HT1080 (cell line): Measurements from ENCODE around the gene NOVA2. TPM values are rescaled to one million over a fixed set of nuclear protein-coding genes. Genes with fewer than 3 reads are reported as not detected.
"Not testable (repeated sequence)": the region's sequence is repeated elsewhere in the genome, so short reads cannot be mapped to it uniquely, and the experiment has no call there.

Experiments used
- DNase-seq: peaks from one replicate; pipeline ENCODE4 v3.0.0-alpha.2; 2015; ENCODE audit warnings: low read depth
- small RNA-seq: library from RNA; depleted of rRNA; stranded (forward); fragments of <200 nt; gene quantifications from one replicate; pipeline ENCODE3, GENCODE V24; 2014
- total RNA-seq: library from RNA; depleted of rRNA; stranded (reverse); fragments of >200 nt; shearing (Covaris generic); gene quantifications from 2 replicates; pipeline ENCODE4 v1.2.3, GENCODE V29; 2014; rRNA removed

NOVA2 gene
- total RNA-seq, 1 experiment from 2014 or later = 0.59 TPM

DNA sequence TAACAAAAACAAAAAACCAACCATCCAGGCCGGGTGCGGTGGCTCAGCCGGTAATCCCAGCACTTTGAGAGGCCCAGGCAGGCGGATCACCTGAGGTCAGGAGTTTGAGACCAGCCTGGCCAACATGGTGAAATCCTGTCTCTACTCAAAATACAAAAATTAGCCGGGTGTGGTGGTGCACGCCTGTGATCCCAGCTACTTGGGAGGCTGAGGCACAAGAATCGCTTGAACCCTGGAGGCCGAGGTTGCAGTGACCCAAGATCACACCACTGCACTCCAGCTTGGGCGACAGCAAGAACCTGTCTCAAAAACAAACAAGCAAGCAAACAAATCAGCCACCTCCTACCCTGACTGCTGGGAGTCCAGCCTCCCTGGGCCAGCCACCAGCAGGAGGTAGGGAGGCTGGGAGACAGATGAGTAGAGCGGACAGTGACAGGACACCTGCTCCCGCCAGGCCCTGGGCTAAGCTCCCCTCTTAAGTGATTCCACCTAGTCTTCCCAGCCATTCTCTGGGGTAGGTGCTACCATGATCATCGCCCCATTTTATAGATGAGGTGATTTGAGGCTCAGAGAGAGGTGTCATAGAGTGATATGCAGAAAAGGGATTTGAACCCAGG is 77.6 kb downstream of the NOVA2 start:
- not testable (repeated sequence) for DNase-seq

DNA sequence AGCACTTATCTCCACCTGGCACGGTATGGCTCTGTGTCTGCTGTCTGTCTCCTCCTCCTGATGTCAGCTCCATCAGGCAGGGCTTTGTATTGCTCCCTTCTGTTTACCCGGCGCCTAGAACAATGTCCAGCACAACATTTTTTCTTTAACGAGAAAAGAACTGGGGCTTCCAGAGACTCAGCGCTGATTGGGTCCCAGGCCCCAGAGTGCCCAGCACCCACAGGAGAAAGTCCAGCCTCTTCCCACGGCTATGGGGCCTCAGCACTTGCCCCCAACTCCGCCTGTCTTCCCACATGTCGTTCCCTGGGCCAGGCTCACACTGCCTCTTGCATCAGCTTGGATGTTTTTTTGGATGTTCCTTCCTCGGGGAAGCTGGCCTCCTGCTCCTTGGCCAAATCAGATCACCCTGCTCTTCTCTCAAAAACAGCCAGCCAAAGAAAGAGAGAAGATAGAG is 78.1 kb downstream of the NOVA2 start:
- DNase-seq = no peak

DNA sequence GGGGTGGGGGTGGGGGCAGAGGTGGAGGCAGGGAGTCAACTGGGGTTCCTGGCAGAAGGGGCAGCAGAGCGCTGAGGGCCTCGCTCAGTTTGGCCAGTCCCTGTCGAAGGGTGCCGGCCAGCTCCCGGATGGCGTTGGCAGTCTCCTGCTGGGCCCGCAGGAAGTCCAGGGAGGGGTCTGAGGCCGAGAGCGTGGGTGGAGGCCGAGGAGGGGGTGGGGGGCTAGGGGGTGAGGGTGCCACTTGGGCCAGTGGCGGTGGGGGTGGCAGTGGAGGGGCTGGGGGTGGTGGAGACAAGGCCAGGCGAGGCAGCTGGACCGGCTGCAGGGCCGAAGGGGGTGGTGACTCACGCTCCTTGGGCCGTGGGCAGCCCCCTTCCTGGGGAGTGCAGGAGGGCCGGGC is 82.8 kb downstream of the NOVA2 start:
- DNase-seq = no peak

DNA sequence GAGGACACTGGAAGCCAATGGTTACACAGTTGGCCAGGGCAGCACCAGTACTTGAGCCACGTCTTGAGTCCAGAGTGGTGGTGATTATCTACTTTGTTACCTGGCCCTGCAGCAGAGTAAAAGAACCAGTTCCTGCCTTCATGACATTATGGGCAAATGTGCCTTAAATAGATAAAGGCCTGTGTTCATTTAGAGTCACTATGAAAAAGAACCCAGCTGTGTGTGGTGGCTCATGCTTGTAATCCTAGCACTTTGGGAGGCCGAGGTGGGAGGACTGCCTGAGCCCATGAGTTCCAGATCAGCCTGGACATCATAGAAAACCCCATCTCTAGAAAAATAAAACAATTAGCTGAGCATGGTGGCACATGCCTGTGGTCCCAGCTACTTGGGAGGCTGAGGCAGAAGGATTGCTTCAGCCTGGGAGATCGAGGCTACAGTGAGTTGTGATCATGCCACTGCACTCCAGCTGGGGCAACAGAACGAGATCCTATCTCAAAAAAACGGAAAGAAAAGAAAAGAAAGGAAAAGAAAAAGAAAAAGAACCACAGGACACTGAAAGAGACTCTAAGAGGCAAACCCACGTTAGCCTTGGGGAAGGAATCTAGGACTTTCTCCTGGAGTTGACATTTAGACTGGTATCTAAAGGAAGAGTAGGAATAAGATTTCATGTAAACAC is 84.3 kb downstream of the NOVA2 start:
- no peak for DNase-seq

DNA sequence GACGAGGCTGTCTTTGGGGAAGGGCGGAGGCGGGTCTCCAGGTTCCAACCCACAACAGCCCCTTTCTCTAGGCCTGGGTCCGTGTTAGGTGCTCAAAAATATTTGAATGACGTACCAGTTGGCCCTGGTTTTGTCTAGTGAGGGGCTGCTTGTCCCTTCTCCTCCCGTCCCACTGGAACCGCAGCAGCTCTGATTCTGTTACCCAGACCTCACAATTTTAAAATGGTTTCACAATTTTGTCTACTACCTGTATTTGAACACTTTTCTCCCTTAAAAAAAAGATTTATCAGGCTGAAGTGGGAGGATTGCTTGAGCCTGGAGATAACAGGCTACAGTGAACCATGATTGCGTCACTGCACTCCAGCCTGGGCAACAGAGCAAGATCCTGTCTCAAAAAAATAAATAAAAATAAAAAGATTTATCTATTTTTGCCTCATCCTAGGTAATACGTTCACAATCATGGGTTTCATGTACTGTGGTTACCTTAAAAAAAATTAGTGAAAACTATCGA is 86.4 kb downstream of the NOVA2 start:
- no peak for DNase-seq

DNA sequence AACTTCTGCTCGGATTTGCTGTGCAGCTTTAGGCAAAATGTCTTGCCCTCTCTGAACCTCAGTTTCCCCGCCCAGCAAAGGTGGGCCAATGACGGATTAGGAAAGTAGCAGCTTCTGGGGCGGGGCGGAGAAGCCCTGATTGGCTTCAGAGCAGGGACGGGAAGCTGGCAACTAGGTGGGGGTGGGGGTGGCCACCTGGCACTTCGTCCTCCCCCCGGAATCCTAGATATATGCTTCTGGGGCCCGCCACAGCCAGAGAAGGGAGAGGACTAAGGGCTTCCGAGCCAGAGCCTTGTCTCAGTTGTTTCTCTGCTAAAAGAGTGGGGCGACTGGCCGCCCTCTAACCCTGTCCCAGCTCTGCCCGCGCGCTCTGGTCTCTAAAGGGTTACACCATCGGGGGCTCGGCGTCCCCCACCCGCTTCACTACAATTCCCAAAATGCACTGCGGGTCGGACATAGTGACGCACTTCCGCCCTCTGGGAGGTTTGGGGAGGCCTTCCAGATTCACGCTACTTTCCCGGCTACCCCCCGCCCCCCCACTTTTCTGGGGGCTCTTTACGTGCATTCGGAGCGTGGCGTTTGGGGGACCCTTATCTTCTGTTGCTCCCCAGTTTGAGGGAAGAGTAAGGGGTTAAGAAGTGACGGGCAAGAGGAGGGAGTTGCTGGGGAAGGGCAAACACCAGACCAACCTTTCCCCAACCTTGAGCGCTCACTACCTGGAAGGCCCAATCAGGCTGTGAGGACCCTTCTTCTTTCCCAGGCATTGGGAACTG is 87.1 kb downstream of the NOVA2 start:
- peak; percentile 94 for DNase-seq

DNA sequence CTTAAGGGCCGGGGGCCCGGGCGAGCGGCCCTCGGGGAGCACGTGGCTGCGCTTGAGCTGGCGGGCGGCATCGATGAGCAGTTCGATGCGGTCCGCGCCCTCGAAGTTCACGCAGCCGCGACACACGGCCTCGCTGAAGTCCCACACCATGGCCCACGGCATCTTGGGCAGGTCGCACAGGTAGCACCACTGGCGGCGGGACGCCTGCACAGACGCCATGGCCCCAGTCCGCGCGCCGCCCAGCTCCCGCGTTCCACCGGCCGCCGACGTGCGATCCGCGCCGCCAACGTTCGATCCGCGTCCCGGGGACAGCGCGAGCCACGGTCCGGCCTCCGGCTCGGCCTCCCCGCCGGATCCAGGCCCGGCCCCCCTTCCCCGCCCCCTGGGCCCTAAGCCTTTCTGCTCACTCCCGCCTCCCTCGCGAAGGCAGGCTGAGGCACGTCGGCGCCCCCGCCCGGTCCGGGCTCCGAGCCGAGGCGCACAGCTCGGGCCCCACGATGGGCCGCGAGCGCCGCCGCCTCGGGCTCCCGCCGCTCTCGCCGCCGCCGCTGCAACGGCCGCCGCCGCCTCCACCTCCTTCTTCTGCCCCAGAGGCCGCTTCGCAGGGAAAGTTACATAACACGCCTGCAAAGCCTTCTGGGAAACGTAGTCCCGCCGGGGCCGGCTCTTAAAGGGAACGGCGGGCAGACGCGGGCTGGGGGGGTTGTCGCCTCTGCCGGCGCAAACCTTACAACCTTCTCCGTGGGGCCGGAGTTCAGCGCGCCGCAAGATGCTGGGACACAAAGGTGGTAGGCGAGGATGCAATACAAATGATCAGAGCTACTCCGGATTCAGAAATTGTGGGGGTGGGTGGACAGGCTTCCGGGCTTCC is 87.9 kb downstream of the NOVA2 start, which contains the start of gene IRF2BP1:
Gene IRF2BP1, minus strand, starts transcription at position 586 of the 871 bp plus-strand sequence. Its CDS starts 367 bp downstream, at position 219.
- DNase-seq = peak; percentile 87

DNA sequence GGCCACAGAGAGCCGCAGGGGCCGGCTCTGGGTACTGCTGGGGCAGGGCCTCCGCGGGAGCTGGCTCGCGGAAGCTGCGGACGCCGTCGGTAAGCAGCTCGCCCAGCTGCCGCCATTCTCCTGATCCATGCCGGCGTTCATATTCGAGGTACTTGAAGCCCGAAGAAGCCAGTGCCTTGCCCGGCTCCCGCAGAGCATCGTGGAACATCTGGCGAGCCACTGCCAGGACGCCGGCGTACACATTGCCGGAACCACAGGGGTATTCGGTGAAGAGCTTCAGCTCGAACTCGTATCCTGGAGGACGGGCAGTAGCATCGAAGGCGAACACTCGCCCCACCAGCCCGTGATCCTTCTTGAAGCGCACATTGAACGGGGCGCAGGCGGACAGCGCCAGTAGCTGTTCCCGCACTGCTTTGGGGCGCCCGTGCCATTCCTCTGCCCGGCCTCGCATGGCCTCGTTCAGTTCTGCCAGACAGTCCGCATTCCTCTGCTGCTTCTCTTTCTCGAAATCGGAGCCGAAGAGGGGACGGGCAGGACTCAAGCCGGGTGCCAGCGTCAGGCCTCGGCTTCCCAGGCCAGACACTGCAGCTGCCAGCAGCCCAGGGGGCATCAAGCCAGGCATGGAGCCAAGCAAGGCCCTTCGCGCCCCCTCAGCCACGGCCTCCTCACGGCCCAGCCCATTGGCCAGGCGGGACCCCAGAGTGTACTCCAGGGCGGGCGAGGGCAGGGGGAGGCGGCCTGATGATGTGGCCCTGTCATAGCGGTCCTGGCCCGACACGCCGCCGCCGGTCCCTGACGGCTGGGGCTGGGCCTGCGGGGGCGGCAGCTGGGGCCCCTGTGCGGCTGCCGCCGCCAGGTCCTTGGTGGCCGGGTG is 88.7 kb downstream of the NOVA2 start:
- no peak for DNase-seq

DNA sequence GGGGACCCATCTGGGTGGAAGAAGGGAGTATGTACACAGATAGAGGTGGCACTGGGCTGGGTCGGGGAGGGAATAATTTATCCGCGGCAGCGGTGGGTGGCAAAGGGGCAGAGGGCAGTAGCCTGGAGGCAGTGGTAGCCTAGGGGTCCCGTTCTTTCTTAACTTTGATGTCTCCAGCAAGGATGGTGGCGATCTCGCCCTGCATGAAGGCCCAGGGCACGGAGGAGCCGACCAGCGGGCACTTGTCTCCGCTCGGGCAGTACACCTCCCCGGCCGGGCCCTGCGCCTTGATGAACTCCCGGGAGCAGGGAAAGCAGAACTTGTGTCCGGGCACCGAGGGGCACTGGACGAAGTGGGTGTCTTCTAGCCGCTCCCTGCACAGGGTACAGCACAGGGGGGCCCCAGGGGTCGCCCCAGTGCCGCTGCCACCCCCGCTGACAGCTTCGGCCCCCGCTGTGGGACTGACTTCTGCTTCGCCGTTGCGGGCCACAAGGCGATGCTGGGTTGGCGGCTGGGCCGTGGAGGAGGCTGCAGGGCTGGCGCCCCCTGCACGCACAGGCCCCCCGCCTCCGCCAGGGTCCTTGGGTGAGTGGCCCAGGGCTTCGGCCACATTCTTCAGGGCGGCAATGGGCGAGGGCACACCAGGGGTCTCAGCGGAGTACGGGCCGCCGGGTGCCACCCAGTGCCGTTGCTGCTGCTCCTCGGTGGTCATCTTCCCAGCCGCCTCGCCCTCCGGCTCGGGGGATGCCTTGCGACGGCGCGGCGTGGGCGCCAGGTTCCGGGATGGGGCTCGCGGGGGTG is 89.6 kb downstream of the NOVA2 start:
- no peak for DNase-seq

Small RNAs within 50 kb of the gene (small RNA-seq; reads per million reads assigned to genes)
- 13.4 reads per million, percentile 92 among the genes with 10 or more reads in this experiment for gene MIR769

Other genes starting within 250 kb of the NOVA2 start
- 9.5 and 14.2 TPM in 2 replicates for gene FBXO46, start 243.0 kb downstream of the NOVA2 start, total RNA-seq
- 0.07 and 0.37 TPM in 2 replicates for gene MEIOSIN, start 240.4 kb downstream of the NOVA2 start, total RNA-seq
- 7.7 and 10.2 TPM in 2 replicates for gene SIX5, start 204.6 kb downstream of the NOVA2 start, total RNA-seq
- gene DMPK, start 191.4 kb downstream of the NOVA2 start, total RNA-seq = 7.0 and 10.1 TPM in 2 replicates
- gene DMWD, start 181.0 kb downstream of the NOVA2 start, total RNA-seq = 35.9 and 44.3 TPM in 2 replicates
- 0.13 TPM in 1 of 2 replicates, not detected in the other for gene RSPH6A, start 158.6 kb downstream of the NOVA2 start, total RNA-seq
- 73.4 and 89.3 TPM in 2 replicates for gene SYMPK, start 110.7 kb downstream of the NOVA2 start, total RNA-seq
- gene FOXA3, start 109.5 kb downstream of the NOVA2 start, total RNA-seq = 2.2 and 2.8 TPM in 2 replicates
- 57.1 and 57.4 TPM in 2 replicates for gene IRF2BP1, start 87.7 kb downstream of the NOVA2 start, total RNA-seq
- 2.2 and 4.4 TPM in 2 replicates for gene MYPOP, start 71.3 kb downstream of the NOVA2 start, total RNA-seq
- not detected in 2 replicates for gene NANOS2, start 59.1 kb downstream of the NOVA2 start, total RNA-seq
- gene CCDC61, start 21.6 kb upstream of the NOVA2 start, total RNA-seq = 4.7 and 8.7 TPM in 2 replicates
- not detected in 2 replicates for gene PGLYRP1, start 49.2 kb upstream of the NOVA2 start, total RNA-seq
- gene IGFL4, start 67.1 kb upstream of the NOVA2 start, total RNA-seq = not detected in 2 replicates
- gene IGFL3, start 150.8 kb upstream of the NOVA2 start, total RNA-seq = 1.7 and 1.9 TPM in 2 replicates
- not detected in 2 replicates for gene IGFL2, start 174.4 kb upstream of the NOVA2 start, total RNA-seq